HG03103 (cell line): ENCODE measurements around the gene EML2.

Experiments used
- ATAC-seq: cut with Tn5 transposase; IDR thresholded peaks from one replicate; pipeline ENCODE4 v1.9.1; 2021; ENCODE audit warnings: low read depth; ENCODE audit not compliant: unreplicated experiment

EML2 gene

DNA sequence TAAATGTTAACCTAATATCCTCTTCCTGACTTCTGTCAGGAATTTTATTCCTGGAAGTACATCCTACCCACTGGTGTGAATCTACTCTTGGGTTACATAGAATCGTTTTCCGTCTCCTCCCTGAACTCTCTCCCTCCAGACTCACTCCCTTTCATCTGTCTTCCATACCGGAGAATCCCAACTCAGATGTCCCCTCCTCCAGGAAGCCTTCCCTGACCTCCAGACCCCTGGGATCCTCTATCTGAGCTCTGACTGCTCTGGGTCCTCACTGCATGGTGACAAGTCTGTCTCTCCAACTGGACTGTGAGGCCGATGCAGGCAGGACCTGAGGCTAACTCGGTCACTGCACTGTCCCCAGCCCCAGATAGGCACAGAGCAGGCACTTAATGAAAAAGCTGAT, 79.2 kb downstream of the EML2 start:
- no peak for ATAC-seq
